Right lobe of liver (tissue), 6 donors: Measurements from ENCODE around the gene LTBP1. TPM values are rescaled to one million over a fixed set of nuclear protein-coding genes. Genes with fewer than 3 reads are reported as not detected.

Experiments used
- ATAC-seq, 4 donors: fragments of 200-7000 bp; cut with Tn5 transposase; one replicate each; pipeline ENCODE4 v1.9.1; 2020; ENCODE audit warnings: mild to moderate bottlenecking in 4 of 4, moderate library complexity in 4 of 4
- DNase-seq, 3 donors: peaks; one replicate each; pipeline ENCODE4 v3.0.0-alpha.2; 2020
- H3K27ac ChIP-seq, 3 donors: fragments of 200-600 bp; one replicate each; pipeline ENCODE4 v1.8.0; 2022
- H3K27me3 ChIP-seq, 2 donors: fragments of 200-600 bp; one replicate each; pipeline ENCODE4 v1.8.0; 2022
- H3K36me3 ChIP-seq, 4 donors: fragments of 200-600 bp; sonication (generic) in 1 of 4; one replicate each; pipeline versions ENCODE4 v1.5.1 to v1.8.0; 2017 to 2022; ENCODE audit warnings: control low read depth in 1 of 4
- H3K4me1 ChIP-seq, 4 donors: fragments of 200-600 bp; sonication (generic) in 1 of 4; one replicate each; pipeline versions ENCODE4 v1.5.1 to v1.8.0; 2017 to 2022; ENCODE audit warnings: control low read depth in 1 of 4
- H3K4me3 ChIP-seq, 3 donors: fragments of 200-600 bp; one replicate each; pipeline ENCODE4 v1.8.0; 2022
- H3K9me3 ChIP-seq, 4 donors: fragments of 200-600 bp; sonication (generic) in 1 of 4; one replicate each; pipeline versions ENCODE4 v1.5.1 to v1.8.0; 2017 to 2022; ENCODE audit warnings: control low read depth in 1 of 4
- CTCF ChIP-seq, 4 donors: fragments of 200-600 bp in 3 of 4; fragments of 450-650 bp in 1 of 4; IDR thresholded peaks; one replicate each; pipeline versions ENCODE4 v1.5.1 to v1.8.0; 2016 to 2022; ENCODE audit warnings: antibody characterized with exemption in 4 of 4, mild to moderate bottlenecking in 2 of 4
- POLR2A ChIP-seq: fragments of 450-650 bp; IDR thresholded peaks from one replicate; pipeline ENCODE4 v1.6.1; 2017; ENCODE audit warnings: antibody characterized with exemption, mild to moderate bottlenecking
- WGBS: methylation state at CpG from one replicate; pipeline ENCODE4 v1.1.6; 2018; ENCODE audit warnings: low coverage, low lambda C conversion rate; ENCODE audit not compliant: insufficient coverage; ENCODE audit errors: missing lambda C conversion rate; 5-methylcytosine and 5-hydroxymethylcytosine counted together
- intact Hi-C, 2 donors: fragments of 100-400 bp; cut with DNase I; formaldehyde crosslinking; loops; one replicate each; pipeline versions ENCODE4 v1.11.2 to v1.14.1; 2022
- total RNA-seq, 6 experiments: library from RNA; depleted of rRNA in 2 of 6; stranded (reverse); fragments of >200 nt in 2 of 6; fragmentation: NEBNext Ultra II Directional in 3 of 6; extraction: Animal tissue kit (Norgen Biotek cat#: 25700) in 3 of 6; gene quantifications; one replicate each; pipeline versions ENCODE4 v1.1.0 to v1.2.4, GENCODE V29; 2016 to 2023
- donor health status: DM: no; HTN: yes; CAD: no.
- donor health status: DM: no; HTN: no; CAD: no.
- donor health status: DM: no; HTN: no; CAD: no.
- donor health status: DM: no; HTN: yes; CAD: no.
- donor health status: DM: no; HTN: yes; CAD: no.

Gene LTBP1
- total RNA-seq, 6 experiments from 2014 or later: 5.4 to 14.2 (median 9.1) TPM

GRCh38 chr2:33335516-33335915 is 388.8 kb downstream of the LTBP1 start:
- Histone ChIP-seq H3K4me1 (no peaks in the 10 kb centered on the region), H3K27ac (no peak overlapping the region), H3K9me3 (no peaks in the 10 kb centered on the region), H3K36me3 (no peaks in the 10 kb centered on the region), H3K27me3 (no peaks in the 10 kb centered on the region), H3K4me3 (no peak overlapping the region)
- ATAC-seq (no peak), DNase-seq (no peak)
- intact Hi-C loops: no loop called here
- 94% methylated on average over 3 of the region's 3 CpGs for WGBS
- no peak for TF ChIP-seq POLR2A
- no peak for TF ChIP-seq CTCF (IDR thresholded peaks at IDR 0.05)

- Histone ChIP-seq H3K27me3 (no peaks in the 10 kb centered on the region), H3K27ac (no peak overlapping the region), H3K4me1 (no peaks in the 10 kb centered on the region), H3K9me3 (no peaks in the 10 kb centered on the region), H3K4me3 (no peak overlapping the region), H3K36me3 (no peaks in the 10 kb centered on the region)
- ATAC-seq (peak in 3 of 4 donors; percentile 29 to 38 (median 37)), DNase-seq (no peak)
- no peak for TF ChIP-seq CTCF (IDR thresholded peaks at IDR 0.05)
- 67% methylated on average over 4 of the region's 4 CpGs for WGBS
- intact Hi-C loops: no loop called here
Observed at GRCh38 chr2:33336036-33336625, 389.4 kb downstream of the LTBP1 start.

- Histone ChIP-seq H3K27ac (no peak overlapping the region), H3K36me3 (no peaks in the 10 kb centered on the region), H3K27me3 (no peaks in the 10 kb centered on the region), H3K4me3 (no peak overlapping the region), H3K4me1 (no peaks in the 10 kb centered on the region), H3K9me3 (no peaks in the 10 kb centered on the region)
- DNase-seq (no peak), ATAC-seq (no peak)
- 84% methylated on average over 7 of the region's 7 CpGs for WGBS
- intact Hi-C loops: no loop called here
- TF ChIP-seq POLR2A: no peak
- TF ChIP-seq CTCF (IDR thresholded peaks at IDR 0.05): no peak
Observed at GRCh38 chr2:33337385-33337960, 390.7 kb downstream of the LTBP1 start.

GRCh38 chr2:33337981-33338380 is 391.2 kb downstream of the LTBP1 start:
- WGBS: 100% methylated on average over 3 of the region's 4 CpGs
- ATAC-seq: no peak
- Histone ChIP-seq H3K9me3 (no peaks in the 10 kb centered on the region), H3K36me3 (no peaks in the 10 kb centered on the region), H3K27ac (no peak overlapping the region), H3K4me3 (no peak overlapping the region), H3K4me1 (no peaks in the 10 kb centered on the region), H3K27me3 (no peaks in the 10 kb centered on the region)
- TF ChIP-seq POLR2A (no peak), CTCF (IDR thresholded peaks at IDR 0.05) (no peak)
- no peak for DNase-seq
- intact Hi-C loops: no loop called here
